GM12878 (cell line): ENCODE results near the gene PRKAG3. TPM values are rescaled to one million over a fixed set of nuclear protein-coding genes. Genes with fewer than 3 reads are reported as not detected.
A peak's percentile ranks its signal among the peaks of the same experiment; 100 is the strongest.

Experiments
- ATAC-seq: fragments of 200-7000 bp; cut with Tn5 transposase; 3 replicates; pipeline ENCODE4 v1.9.1; 2020; ENCODE audit warnings: mild to moderate bottlenecking, moderate library complexity
- BruUV-seq: library from RNA; stranded (reverse); fragments of 400-500 nt; replicated peaks from 2 replicates; lab custom pipeline; 2021; lab: Mats Ljungman, UMichigan
- CTCF ChIA-PET: fragments of 300-600 bp; sonication (Branson Sonifier 250); formaldehyde crosslinking; extraction: SDS; loops from one replicate; lab custom pipeline; 2021; ENCODE audit warnings: inconsistent platforms; lab: Yijun Ruan, JAX
- POLR2A ChIA-PET: fragments of 350-600 bp; formaldehyde crosslinking; extraction: SDS; loops from one replicate; lab custom pipeline; 2021; ENCODE audit warnings: inconsistent platforms; lab: Charles Lee
- RAD21 ChIA-PET: fragments of 300-600 bp; sonication (Branson Sonifier 250); formaldehyde crosslinking; loops from one replicate; lab custom pipeline; 2023; ENCODE audit warnings: antibody characterized with exemption; ENCODE audit not compliant: unreplicated experiment; lab: Charles Lee
- SMC1A ChIA-PET: fragments of 300-600 bp; sonication (Branson Sonifier 250); formaldehyde crosslinking; loops from one replicate; lab custom pipeline; 2023; ENCODE audit not compliant: unreplicated experiment, uncharacterized antibody; lab: Charles Lee
- DNase-seq: peaks from one replicate; pipeline ENCODE4 v3.0.0-alpha.2; 2011; ENCODE audit warnings: low read depth, low spot score
- FAIRE-seq: peaks from 3 replicates; lab custom pipeline; 2011; peaks lifted over from hg19 to GRCh38; lab: Jason Lieb, UNC
- H2AFZ ChIP-seq: 2 replicates; pipeline ENCODE4 v1.6.0; 2011; ENCODE audit warnings: low read depth, low read length, control low read depth; ENCODE audit not compliant: control insufficient read depth
- H3K27ac ChIP-seq: 2 replicates; pipeline ENCODE4 v1.5.1; 2011; ENCODE audit warnings: control low read depth; ENCODE audit not compliant: control insufficient read depth, insufficient read depth
- H3K27me3 ChIP-seq, 2 experiments: replicated peaks in 1 of 2; 2 replicates each; pipeline versions ENCODE4 v1.6.0 to v1.6.1; 2011; ENCODE audit warnings: low read length in 1 of 2; ENCODE audit not compliant: control insufficient read depth in 2 of 2, insufficient read depth in 2 of 2
- H3K36me3 ChIP-seq, 2 experiments: 2 replicates each; pipeline ENCODE4 v1.5.1; 2011; ENCODE audit warnings: low read length in 1 of 2; ENCODE audit not compliant: control insufficient read depth in 2 of 2, insufficient read depth in 2 of 2
- H3K4me1 ChIP-seq: 2 replicates; pipeline ENCODE4 v1.6.1; 2011; ENCODE audit warnings: mild to moderate bottlenecking, low read length, moderate library complexity, mixed read lengths; ENCODE audit not compliant: control insufficient read depth, insufficient read depth
- H3K4me2 ChIP-seq: 2 replicates; pipeline ENCODE4 v1.6.0; 2011; ENCODE audit warnings: control low read depth; ENCODE audit not compliant: control insufficient read depth, insufficient read depth
- H3K4me3 ChIP-seq: fragments of 200-600 bp; sonication (generic); 2 replicates; pipeline ENCODE4 v1.5.1; 2016
- H3K79me2 ChIP-seq: 2 replicates; pipeline ENCODE4 v1.6.0; 2011; ENCODE audit warnings: low read length; ENCODE audit not compliant: control insufficient read depth, insufficient read depth
- H3K9ac ChIP-seq: 2 replicates; pipeline ENCODE4 v1.8.0; 2011; ENCODE audit warnings: low read length, control low read depth, mixed read lengths; ENCODE audit not compliant: control insufficient read depth, insufficient read depth
- H3K9me3 ChIP-seq: replicated peaks from 3 replicates; pipeline ENCODE4 v1.5.1; 2011; ENCODE audit warnings: mild to moderate bottlenecking, low read length; ENCODE audit not compliant: control insufficient read depth, insufficient read depth
- H4K20me1 ChIP-seq: 2 replicates; pipeline ENCODE4 v1.6.0; 2011; ENCODE audit not compliant: control insufficient read depth, insufficient read depth
- KDM1A ChIP-seq: fragments of 200-600 bp; sonication (generic); IDR thresholded peaks from 2 replicates; pipeline ENCODE4 v1.6.1; 2016; ENCODE audit warnings: borderline replicate concordance
- MAX ChIP-seq: IDR thresholded peaks from 2 replicates; pipeline ENCODE4 v1.6.1; 2012; ENCODE audit warnings: low read depth, low read length, improper control_type of control experiment
- MEF2B ChIP-seq: fragments of 450-650 bp; IDR thresholded peaks from 2 replicates; pipeline ENCODE4 v1.6.1; 2018; ENCODE audit warnings: mild to moderate bottlenecking, moderate library complexity; ENCODE audit not compliant: partially characterized antibody, poor library complexity, severe bottlenecking
- MXI1 ChIP-seq: fragments of 150-350 bp; IDR thresholded peaks from 2 replicates; pipeline ENCODE4 v1.6.1; 2011; ENCODE audit warnings: low read depth, mild to moderate bottlenecking, inconsistent platforms, low read length, improper control_type of control experiment
- ZNF687 ChIP-seq: fragments of 450-650 bp; IDR thresholded peaks from 2 replicates; pipeline ENCODE4 v1.6.1; 2017; ENCODE audit warnings: mild to moderate bottlenecking, moderate library complexity
- WGBS: methylation state at CpG from one replicate; pipeline ENCODE4 v1.1.6; 2016; ENCODE audit warnings: low lambda C conversion rate; ENCODE audit not compliant: insufficient replicate concordance, insufficient coverage; ENCODE audit errors: missing lambda C conversion rate; 5-methylcytosine and 5-hydroxymethylcytosine counted together
- in situ Hi-C: fragments of 300-500 bp; cut with MboI; formaldehyde crosslinking; loops from 9 replicates; pipeline ENCODE4 v1.14.3; 2018; ENCODE audit warnings: mixed read lengths
- intact Hi-C: fragments of 100-400 bp; cut with micrococcal nuclease; formaldehyde crosslinking; loops from one replicate; pipeline ENCODE4 v1.14.2; 2022; ENCODE audit not compliant: unreplicated experiment
- polyA plus RNA-seq, 11 experiments: library from polyadenylated mRNA; depleted of rRNA in 4 of 11; unstranded in 6 of 11; stranded (reverse) in 5 of 11; fragments of >200 nt; fragmentation: Nextera tagmentation in 4 of 11; fragmentation: Illumina TruSeq in 1 of 11; extraction: Ambion mirVana in 4 of 11; extraction: Trizol in 1 of 11; gene quantifications; 1 replicate in 1 of 11; 2 replicates in 10 of 11; pipeline versions ENCODE4 v1.2.1 to v1.2.3, GENCODE V29; 2011 to 2016; ENCODE audit warnings: inconsistent platforms in 2 of 11, missing spikeins in 2 of 11, low read depth in 1 of 11
- total RNA-seq, 4 experiments: library from RNA; depleted of rRNA in 3 of 4; stranded (reverse); fragments of >200 nt in 3 of 4; fragmentation: Illumina TruSeq in 1 of 4; extraction: Trizol in 1 of 4; gene quantifications; 2 replicates each; pipeline versions ENCODE4 v1.2.1 to v1.2.3, GENCODE V29; 2013 to 2021

Gene PRKAG3
- total and polyA plus RNA-seq, 10 of the 15 experiments (the other 5 are each of a cell fraction or from before 2014, with no cell fraction given): 0.04 to 0.12 (median 0.06) TPM; not detected in 7

DNA sequence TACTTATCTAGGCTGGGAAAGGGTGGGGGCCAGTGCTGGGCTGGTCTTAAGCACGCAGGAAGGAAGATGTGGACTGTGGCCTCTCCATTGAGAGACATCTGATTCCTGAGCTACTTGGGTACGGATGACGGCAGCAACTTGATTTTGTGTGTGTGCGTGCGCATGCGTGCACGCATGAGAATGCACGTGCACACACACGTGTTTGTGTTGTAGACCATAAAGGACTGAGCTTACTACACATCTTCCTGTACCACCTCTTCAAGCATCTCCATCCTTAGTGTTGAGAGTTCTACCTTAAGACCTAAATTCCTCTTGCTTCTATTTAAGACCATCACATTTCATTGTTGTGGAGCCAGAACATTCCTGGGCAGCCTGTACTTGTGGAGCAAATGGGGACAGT lies 37.5 kb upstream of the PRKAG3 start (continued):
- TF ChIP-seq ZNF687 (no peak), MXI1 (no peak), KDM1A (no peak)

- no peak overlapping the region for H3K9ac ChIP-seq
- H3K79me2 ChIP-seq: no peaks in the 10 kb centered on the region
- no peak for DNase-seq
- ChIA-PET SMC1A (interaction anchor here (1.0 to 1.3 kb wide), 2 partner anchors 9 to 30 kb away, joined by 4 to 5 read pairs; no protein-coding TSS in a partner anchor), CTCF (interaction anchor here (1.3 to 21.9 kb wide), 3 partner anchors 9 to 33 kb away, joined by 3 to 1364 read pairs (median 9); no protein-coding TSS in a partner anchor), RAD21 (interaction anchor here (1.5 kb wide), 1 partner anchor 11 kb away, joined by 3 read pairs; no protein-coding TSS in a partner anchor), POLR2A (interaction anchor here (1.0 to 2.9 kb wide), 2 partner anchors 11 to 29 kb away, joined by 4 to 11 read pairs; no protein-coding TSS in a partner anchor)
- H4K20me1 ChIP-seq: no peaks in the 10 kb centered on the region
- H3K36me3 ChIP-seq: no peaks in the 10 kb centered on the region
- peak overlapping the region; percentile 23; the same call in 1 of the 2 replicates for H2AFZ ChIP-seq
- no TSS peak for BruUV-seq
- H3K4me2 ChIP-seq: peak overlapping the region; percentile 33; the same call in 1 of the 2 replicates
- intact Hi-C loops (loop anchor here (5.0 kb wide), 1 partner anchor 34 kb away; no protein-coding TSS in a partner anchor), in situ Hi-C loops (no loop called here)
- H3K9me3 ChIP-seq: no peaks in the 10 kb centered on the region
- peaks cover 7 to 19% of the 10 kb centered on the region in 2 experiments for H3K27me3 ChIP-seq
- peaks cover 21% of the 10 kb centered on the region for H3K4me1 ChIP-seq
- WGBS: 36% methylated on average over 6 of the region's 6 CpGs
- FAIRE-seq: no peak
- H3K27ac ChIP-seq: no peak overlapping the region
- H3K4me3 ChIP-seq: no peak overlapping the region
- peak; percentile 54 for ATAC-seq
- TF ChIP-seq MEF2B (peak; percentile 75), MAX (no peak)
These were observed 36.3 kb upstream of the PRKAG3 start for GRCh38 chr2:218867900-218868299.
